ENCODE data around the gene VPS45.
"Not testable (repeated sequence)": the region's sequence is repeated elsewhere in the genome, so short reads cannot be mapped to it uniquely, and the experiment has no call there.

The VPS45 gene

DNA sequence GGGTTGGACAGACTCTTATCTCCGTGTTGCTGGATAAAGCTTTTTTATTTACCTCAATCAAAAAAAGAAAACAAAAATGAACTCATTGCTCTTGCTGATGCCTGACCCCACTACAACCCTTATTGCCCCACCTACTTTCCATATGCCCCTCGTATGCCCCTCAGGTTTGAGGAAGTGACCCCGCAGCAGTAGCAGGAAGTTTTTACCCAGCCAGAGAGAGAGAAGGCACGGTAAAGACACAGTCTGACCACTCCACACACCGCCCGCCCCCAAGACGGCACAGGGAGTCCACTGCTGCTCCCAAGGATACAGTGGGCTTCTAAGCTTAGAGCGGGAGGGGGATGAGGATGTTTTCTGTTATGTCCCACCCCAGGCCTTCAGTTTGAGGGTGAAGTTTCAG is 92.0 kb downstream of the VPS45 start:
- DNase-seq (ENCODE audit: low read depth, low spot score): no peak

DNA sequence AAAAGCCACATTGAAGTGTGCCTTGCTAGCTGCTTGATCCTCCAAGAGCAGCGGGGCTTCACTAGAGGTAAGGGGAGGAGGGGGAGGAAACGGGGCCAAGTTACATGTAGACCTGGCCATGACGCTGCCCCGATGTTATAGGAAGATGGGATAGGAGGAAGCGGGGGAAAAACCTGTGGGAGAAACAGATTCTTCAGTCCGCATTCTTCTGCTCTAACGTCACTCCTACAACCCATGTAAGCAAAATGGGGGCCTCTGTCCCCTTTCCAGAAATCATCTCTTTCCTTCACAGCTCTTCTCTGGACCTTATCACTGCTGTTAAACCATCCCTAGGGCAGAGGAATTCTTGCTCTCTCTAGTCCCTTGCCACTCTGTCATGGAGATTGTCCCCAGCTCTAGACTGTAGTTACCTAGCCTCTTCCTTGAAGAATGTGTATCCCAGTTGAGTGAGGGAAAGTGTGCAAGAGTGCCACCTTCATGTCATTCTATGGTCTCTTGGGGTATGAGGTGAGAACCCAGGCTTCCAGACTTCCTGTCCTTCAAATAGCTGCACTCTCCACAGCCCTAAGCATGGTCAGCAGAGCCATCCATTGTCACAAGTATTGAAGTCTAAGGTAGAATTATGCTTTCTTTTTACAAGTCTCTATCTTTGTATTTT is 93.5 kb downstream of the VPS45 start:
- no peak for DNase-seq (ENCODE audit: low read depth, low spot score)

DNA sequence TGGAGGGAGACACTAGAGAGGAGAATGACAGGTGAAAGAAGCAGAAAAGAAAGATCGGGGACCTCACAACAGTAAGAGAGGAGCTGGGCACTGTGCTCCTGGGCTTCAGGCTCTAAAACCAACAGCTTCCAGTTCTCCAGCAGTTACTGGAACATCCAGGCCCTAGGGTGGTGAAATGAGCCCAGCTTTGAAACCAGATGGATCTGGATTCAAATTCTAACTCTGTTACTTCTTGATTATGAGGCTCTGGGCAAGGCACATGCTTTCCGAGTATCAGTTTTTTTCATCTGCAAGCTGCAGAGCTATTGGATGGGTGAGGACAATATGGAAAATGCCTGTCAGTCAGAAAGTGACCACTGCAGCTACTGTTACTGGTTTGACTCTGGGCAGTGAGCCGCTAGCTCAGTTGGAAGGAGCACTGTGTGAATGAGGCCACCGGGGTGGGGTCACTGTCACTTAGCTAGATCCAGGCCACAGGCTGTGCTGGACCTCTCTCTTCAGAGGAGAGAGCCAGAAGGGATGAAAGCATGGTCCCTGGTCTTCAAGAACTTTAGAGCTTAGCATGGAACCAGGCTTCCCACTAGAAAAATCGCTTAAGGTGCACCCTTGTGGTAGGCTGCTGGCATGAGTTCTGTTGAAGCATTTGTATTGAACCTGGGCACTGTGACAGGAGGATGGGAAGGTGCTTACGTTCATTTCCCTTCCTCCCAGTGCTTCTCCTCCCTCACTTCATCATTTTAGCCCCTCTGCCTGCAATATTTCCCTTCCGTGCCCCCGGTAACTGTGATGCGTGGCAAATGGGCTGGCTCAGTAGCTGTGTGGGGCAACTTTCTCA is 94.4 kb downstream of the VPS45 start:
- no peak for DNase-seq (ENCODE audit: low read depth, low spot score)

DNA sequence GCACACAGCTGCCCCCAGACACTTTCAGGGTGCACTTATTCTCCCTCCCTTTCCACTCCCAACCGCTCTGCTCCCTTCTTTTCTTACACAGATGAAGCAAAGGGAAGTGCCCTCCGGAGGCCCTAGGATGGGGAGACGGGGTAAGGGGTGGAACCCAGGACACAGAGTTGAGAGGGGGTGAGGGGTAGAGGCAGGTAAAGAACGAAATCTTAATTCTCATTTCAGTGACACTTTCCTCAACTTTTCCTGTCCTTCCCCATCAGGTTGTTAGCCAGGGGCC is 94.9 kb downstream of the VPS45 start:
- no peak for DNase-seq (ENCODE audit: low read depth, low spot score)

DNA sequence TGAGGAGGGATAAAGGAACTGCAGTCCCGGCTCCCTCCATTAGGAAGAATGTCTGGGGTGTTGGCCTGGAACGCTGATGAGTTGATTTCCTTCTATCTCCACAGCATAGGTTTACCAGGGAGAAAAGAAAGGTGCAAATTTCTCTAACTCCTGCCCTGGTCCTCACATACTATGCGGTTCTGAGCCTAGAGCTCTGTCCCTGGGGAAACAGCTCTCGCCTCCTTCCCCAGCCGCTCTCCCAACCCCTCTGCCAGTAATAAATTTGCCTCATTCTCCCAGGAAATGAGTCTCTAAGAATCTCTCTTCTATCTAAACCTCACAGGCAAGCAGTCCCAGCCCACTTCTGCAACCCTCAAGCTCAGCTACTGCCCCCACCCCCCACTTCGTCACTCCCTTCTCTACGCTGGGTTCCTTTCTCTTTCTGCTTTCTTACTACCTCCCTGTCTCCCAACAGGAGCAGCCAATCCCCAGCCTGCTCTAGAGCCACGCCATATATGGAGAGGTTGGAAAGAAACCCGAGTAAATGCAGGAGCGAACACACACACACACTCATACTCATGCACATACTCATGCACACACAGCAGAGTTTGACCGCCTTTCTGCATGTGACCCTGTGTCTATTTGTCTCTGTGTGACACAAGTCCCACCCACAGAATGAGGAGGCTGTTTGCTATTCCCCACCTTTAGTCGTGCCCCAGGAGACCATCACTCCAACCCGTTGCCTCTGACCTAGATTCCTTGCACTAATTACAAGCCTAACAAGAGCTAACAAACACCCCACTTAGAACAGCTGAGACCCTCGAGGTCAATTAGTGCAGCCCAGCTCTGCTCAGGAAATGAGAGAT is 95.5 kb downstream of the VPS45 start:
- DNase-seq (ENCODE audit: low read depth, low spot score): peak; percentile 89

DNA sequence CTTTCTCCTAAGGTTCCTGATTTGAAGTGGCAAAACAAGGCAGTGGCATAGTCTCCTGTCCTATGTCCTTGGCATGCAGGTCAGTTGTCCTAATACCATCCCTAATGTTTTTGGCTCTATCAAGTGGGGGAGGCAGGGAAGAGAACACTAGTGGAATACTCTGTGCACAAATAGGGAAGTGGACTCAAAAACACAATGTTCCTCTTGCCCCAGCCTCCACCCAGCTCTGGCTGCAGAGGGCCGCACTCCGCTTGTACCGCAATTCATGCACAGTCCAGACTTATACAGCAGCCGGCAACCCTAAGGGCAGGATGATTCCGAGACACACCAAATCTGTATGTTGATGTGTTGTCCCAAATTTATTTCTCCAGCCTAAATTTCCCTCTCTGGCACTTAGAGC is 96.6 kb downstream of the VPS45 start:
- DNase-seq (ENCODE audit: low read depth, low spot score): no peak

DNA sequence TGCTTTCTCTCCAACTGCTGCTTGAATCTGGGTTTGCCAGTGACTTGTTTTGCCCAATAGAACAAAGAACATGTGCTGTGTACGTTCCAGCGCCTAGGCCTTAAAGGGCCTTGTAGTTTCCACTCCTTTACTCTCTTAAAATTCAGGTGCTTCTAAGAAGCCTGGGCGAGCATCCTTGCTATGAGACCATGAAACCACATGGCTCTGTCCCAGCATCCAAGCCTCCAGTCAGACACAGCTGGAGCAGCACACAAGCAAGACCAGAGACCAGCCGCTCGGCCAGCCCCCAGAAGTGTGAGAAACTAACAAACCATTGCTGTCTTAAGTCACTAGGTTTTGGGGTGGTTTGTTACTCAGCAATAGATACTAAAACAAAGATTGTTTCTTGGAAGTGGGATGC is 97.2 kb downstream of the VPS45 start:
- DNase-seq (ENCODE audit: low read depth, low spot score): no peak

DNA sequence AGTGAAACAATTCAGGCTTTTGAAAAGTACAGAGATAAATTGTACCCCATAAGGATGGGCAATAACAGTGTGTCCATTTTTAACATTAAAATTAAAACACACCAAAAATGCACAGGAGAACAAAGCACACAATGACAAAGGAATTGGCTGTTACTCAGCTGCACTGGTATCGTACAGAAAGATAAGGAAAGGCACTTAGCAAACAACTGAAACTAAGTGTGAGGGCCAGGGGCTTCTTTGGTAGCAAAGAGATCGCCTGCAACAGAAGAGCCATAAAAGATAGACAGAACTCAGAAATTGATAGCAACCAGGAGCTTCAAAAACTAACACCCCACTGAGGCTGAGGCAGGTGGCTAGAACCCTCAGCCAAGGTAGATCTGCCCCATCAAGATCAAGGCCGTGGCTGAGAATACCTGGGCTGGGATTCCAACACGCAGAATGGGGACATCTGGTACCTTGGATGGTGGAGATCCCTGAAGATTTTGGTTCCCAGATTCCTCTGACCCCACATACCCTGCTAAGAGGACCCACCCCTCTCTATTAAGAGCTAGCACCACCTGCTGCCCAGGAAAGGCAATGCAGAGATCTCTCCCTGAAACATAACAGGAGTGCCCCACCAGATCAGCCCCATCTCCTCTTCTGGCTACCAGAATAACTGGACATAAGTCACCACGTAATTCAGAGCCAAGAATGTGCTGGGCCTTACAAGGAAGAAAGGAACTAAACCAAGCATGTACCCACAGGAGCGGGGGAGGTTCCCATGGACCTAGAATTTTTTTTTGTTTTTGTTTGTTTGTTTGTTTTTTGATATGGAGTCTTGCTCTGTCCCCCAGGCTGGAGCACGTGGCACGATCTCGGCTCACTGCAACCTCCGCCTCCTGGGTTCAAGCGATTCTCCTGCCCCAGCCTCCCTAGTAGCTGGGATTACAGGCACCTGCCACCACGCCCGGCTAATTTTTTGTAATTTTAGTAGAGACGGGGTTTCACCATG is 98.3 kb downstream of the VPS45 start:
- DNase-seq (ENCODE audit: low read depth, low spot score): no peak

DNA sequence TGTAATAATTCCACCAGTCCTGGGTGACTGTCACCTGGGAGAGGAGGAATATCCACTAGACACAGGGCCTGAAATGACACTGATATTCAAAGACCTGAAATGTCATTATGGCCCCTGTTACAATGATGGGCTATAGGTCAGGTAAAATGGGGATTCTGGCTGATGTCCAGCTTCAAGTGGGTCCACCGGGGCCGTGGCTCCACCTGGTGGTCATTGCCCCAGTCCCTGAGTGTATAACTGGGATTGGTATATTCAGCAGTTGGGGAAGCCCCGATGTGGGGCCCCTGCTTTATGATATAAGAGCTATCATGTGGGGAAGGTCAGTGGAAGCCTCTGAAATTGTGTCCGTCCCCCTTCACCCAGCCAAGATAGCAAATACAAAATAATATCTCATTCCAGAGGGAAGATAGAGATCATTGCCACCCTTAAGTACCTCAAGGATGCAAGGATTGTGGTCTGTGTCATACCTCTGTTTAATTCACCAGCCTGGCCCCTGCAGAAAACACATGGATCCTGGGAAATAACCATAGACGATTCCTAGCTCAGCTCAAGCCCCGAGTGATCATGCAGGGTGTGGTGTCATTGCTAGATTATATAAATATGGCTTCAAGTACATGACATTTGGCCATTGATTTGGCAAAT is 101.5 kb downstream of the VPS45 start:
- no peak for DNase-seq (ENCODE audit: low read depth, low spot score)

DNA sequence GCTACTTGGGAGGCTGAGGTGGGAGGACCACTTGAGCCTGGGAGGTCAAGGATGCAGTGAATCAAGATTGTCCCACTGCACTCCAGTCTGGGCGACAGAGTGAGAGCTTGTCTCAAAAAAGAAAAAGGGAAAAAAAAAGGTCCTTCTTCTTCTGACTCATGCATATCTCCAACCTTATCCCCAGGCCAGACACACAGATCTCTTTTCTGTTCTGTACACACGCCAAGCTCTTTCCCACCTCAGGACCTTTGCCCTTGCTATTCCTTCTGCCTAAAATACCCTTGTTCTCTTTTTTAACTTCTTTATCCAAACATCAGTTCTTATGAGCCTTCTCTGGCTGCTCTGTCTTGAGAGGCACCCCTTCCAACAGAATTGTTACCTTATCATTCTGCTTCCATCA is 104.2 kb downstream of the VPS45 start:
- no peak for DNase-seq (ENCODE audit: low read depth, low spot score)

DNA sequence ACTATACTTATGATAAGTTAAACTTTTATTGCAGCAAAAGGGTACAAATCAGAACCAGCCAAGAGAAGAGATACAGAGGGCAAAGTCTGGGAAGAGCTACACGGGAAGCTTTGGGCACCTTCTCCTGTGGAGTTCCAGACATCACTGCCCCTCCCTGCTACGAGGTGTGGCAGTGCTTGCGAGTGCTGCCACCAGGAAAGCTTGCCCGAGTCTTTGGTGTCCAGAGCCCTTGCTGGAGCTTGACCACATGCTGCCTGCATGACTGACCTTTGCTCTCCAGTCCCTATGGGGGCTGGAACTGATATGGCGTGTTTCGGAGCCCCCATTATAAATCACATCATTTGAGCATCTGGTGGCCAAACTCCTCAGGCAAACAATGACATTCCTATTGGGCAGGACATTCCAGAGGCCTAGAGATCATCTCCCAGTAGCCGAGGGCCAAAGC is 105.6 kb downstream of the VPS45 start:
- no peak for DNase-seq (ENCODE audit: low read depth, low spot score)

DNA sequence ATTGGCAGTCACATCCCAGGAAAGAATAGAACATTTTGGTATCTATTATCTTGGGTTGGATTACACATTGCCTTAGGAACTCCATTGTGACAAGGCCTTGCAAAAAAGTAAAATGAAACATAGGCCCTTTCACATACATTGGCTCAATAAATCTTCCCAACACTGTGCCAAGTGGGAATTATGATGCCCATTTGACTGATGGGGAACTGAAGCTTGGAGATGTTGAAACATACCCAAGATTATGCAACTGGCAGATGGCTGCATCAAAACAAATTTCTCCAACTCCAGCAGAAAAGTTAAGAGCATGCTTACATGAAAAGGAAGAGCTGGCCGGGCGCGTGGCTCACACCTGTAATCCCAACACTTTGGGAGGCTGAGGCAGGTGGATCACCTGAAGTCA is 109.0 kb downstream of the VPS45 start:
- no peak for DNase-seq (ENCODE audit: low read depth, low spot score)

DNA sequence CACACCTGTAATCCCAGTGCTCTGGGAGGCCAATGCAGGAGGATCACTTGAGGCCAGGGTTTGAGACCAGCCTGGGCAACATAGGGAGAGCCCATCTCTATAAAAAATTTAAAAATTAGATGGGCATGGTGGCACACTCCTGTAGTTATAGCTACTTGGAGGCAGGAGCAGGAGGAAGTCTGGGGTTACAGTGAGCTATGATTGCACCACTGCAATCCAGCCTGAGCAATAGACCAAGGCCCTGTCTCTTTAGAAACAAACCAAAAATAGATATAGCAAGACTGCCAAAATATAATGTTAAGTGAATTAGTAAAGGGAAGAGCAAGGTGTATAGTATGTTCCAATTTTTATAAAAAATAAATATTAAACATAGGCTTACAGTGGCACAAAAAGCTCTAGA is 111.0 kb downstream of the VPS45 start:
- no peak for DNase-seq (ENCODE audit: low read depth, low spot score)

DNA sequence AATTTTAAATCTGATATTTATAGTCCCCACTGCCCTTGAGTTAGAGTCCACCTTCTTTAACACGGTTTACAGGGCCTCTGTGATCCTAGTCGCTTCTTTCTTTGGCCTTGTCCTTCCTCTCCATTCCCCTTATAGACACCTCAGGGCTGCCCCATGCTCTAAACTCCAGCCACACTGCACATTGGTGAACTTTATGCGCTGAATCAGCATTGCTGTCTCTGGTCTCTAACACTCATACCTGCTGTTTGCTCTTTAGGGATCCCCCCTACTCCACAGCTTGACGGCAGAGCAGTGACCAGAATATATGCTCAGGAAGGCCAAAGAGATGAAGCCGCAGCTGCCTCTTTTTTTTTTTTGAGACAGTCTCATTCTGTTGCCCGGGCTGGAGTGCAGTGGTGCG is 112.3 kb downstream of the VPS45 start:
- no peak for DNase-seq (ENCODE audit: low read depth, low spot score)

DNA sequence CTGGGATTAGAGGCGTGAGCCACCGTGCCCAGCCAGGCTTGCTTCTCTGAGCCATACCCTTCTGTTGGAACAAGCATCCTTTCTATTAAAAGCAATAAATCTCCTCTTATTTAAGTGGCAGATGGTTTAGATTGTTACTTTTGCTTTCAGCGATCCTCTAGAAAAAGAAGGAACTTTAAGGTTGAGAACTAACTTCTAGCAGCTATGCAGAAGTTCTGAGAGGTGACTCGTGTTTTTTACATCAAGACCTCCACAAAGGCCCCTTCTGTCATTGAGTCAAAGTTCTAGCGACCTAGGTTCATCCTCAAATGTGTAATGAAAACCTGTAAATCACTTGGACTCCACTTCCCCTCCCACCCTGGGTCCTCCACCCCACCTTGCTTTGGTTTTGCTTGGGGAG is 112.9 kb downstream of the VPS45 start:
- DNase-seq (ENCODE audit: low read depth, low spot score): no peak

DNA sequence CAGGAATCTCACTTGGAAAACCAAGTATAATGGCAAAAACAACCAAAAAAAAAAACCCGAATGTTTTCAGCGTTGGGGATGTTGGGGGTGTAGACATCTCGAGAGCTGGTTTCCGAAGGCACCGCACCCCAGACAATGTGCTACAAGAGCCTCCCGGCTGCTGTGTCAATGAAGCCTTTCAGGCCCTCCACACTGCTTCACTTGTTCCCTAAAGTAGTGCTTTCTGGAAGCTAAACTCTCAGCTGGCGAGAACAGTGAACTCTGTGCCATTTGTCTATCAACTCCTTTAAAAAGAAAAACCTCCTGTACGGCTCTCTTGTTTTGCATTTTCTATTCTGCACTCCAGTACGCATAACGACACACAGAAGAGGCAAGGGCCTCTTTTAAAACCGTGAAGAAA is 114.7 kb downstream of the VPS45 start:
- no peak for DNase-seq (ENCODE audit: low read depth, low spot score)

DNA sequence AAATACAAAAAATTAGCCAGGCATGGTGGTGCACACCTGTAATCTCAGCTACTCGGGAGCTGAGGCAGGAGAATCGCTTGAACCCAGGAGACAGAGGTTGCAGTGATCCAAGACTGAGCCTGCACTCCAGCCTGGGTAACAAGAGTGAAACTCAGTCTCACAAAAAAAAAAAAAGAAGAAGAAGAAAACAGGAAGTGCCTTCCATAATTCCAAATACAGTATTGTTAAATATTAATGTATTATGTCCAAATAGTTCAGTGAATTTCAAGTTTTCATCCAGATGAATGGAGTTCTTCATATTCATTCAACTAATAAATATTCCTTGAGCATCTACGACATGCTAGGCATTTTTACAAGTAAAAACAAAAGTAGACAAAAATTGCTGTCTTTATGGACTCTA is 115.5 kb downstream of the VPS45 start:
- DNase-seq (ENCODE audit: low read depth, low spot score): no peak

DNA sequence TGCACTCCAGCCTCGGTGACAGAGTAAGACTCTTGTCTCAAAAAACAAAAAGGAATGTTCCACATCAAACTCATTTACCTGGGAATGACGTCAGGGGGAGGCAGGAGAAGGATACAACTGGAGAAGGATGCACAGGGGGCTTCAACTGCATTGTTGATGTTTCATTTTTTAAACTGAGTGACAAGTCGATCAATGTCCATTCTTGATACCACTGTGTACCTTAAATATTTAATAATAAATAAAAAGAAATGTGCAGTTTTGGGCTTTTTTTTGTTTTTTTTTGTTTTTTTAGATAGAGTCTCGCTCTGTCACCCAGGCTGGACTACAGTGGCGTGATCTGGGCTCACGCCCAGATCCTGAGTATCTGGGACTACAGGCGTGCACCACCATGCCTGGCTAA is 117.9 kb downstream of the VPS45 start:
- no peak for DNase-seq (ENCODE audit: low read depth, low spot score)

DNA sequence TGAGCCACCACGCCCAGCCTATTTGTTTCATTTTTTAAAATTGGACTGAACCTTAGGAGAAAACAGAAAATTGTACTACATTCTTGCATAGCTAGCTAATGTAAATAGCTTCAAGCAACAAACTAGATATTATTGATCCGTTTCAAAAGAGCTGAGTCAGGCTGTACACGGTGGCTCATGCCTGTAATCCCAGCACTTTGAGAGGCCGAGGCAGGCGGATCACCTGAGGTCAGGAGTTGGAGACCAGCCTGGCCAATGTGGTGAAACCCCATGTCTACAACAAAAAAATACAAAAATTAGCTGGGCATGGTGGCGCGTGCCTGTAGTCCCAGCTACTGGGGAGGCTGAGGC is 118.8 kb downstream of the VPS45 start:
- DNase-seq (ENCODE audit: low read depth, low spot score): not testable (repeated sequence)

DNA sequence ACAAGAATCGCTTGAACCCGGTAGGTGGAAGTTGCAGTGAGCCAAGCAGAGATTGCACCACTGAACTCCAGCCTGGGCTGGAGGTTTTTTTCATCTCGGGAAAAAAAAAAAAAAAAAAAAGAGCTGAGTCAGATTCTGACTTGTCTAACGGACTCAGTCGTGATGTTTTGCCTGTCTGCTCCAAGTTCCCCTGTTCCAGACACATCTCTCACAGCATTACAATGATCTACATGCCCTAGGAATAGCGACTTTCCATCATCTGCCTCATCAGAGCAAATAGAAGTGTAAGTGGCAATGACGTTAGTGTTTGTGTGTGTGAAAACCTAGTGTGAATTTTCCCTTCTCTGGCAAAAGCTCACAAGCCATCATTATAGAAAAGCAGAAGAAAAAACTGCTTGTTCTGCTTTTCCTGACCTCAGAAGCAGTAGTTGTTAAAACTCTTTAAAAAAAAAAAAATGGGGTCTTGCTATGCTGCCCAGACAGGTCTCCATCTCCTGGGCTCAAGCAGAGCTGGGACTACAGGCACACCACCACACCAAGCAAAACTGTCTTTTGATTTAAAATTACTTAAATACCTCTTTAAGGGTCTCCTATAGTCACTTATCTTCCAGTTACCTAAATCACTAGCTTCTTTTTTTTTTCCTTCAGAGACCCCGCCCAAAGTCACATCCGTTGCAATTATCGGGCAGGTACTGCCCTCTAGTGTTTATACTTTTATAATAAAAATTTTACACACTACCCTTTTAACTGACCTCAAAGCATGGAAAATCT is 119.4 kb downstream of the VPS45 start:
- DNase-seq (ENCODE audit: low read depth, low spot score): no peak
